NOMO-1 treated with dmso at 0.1 percent for 144 hours (cell line): ENCODE data around the gene SPRED3.

ENCODE experiments used
- DNase-seq: peaks from one replicate; lab custom pipeline; 2025; ENCODE audit not compliant: unreplicated experiment; lab: John Stamatoyannopoulos, UW

SPRED3 gene

DNA sequence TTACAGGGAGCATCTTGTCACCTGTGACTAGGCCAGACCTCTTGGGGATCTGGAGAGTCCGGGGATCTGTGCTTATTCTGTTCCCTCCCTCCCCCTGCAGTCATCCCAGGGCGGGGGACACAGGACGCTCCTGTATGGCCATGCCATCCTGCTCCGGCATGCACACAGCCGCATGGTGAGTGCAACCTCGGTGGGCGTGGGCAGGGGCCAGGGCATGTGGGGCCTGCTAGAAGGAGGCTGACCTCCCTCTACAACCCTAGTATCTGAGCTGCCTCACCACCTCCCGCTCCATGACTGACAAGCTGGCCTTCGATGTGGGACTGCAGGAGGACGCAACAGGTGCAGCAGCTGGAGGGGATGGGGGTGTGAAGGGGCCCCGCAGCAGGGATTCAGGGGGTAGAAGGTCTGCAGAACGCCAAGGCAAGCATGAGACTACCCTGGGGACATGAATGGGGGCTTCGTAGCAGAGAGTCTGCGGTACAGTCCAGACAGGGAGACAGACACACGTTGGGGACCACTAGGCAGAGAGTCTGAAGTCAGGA, 55.0 kb downstream of the SPRED3 start:
- DNase-seq, result no peak

- no peak for DNase-seq
Measured at GRCh38 chr19:38444026-38444425, 55.5 kb downstream of the SPRED3 start.

DNA sequence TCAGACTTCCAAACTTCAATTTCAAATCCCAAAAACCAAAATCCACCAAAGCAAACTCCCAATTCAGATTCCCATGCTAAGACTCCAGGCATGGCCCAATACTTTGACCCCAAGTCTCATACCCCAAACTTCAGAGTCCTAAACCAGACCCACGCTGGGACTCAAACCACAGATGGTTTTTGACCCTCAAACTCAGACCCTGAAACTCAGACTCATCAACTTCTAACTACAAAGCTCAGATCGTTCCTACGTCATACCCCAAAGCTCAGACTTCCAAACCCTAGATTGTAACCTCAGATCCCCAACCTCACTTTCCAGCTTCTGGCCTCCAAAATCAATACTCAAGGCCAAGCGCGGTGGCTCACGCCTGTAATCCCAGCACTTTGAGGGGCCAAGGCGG, 56.9 kb downstream of the SPRED3 start:
- no peak for DNase-seq

GRCh38 chr19:38448225-38448624, 59.7 kb downstream of the SPRED3 start:
- DNase-seq, result no peak
